Neutrophil (primary cell): Measurements from ENCODE around the gene POMP.

ENCODE experiments used
- H3K27ac ChIP-seq: fragments of 200-600 bp; sonication (generic); 2 replicates; pipeline ENCODE4 v1.5.1; 2016; ENCODE audit warnings: mild to moderate bottlenecking, moderate library complexity
- H3K27me3 ChIP-seq: fragments of 200-600 bp; sonication (generic); 2 replicates; pipeline ENCODE4 v1.6.0; 2016; ENCODE audit warnings: mild to moderate bottlenecking
- H3K36me3 ChIP-seq: fragments of 200-600 bp; sonication (generic); 2 replicates; pipeline ENCODE4 v1.5.1; 2017
- H3K4me1 ChIP-seq, 2 experiments: fragments of 200-600 bp in 1 of 2; sonication (generic) in 1 of 2; 1 replicate in 1 of 2; 2 replicates in 1 of 2; pipeline versions ENCODE4 v1.5.1 to v1.6.1; 2013 to 2016; ENCODE audit warnings: low read depth in 1 of 2, low read length in 1 of 2, mild to moderate bottlenecking in 1 of 2, moderate library complexity in 1 of 2; ENCODE audit not compliant: control insufficient read depth in 1 of 2, insufficient read depth in 1 of 2
- H3K4me3 ChIP-seq, 2 experiments: fragments of 200-600 bp in 1 of 2; sonication (generic) in 1 of 2; 1 replicate in 1 of 2; 2 replicates in 1 of 2; pipeline ENCODE4 v1.5.1; 2013 to 2016; ENCODE audit warnings: low read depth in 1 of 2, low read length in 1 of 2, mild to moderate bottlenecking in 1 of 2, moderate library complexity in 1 of 2
- H3K9me3 ChIP-seq: fragments of 200-600 bp; sonication (generic); 2 replicates; pipeline ENCODE4 v1.5.1; 2016
- TF ChIP-seq, protein P1 (sequence below): fragments of 200-600 bp; sonication (generic); IDR thresholded peaks from 2 replicates; pipeline ENCODE4 v1.5.1; 2016; ENCODE audit warnings: antibody characterized with exemption

The POMP gene

DNA sequence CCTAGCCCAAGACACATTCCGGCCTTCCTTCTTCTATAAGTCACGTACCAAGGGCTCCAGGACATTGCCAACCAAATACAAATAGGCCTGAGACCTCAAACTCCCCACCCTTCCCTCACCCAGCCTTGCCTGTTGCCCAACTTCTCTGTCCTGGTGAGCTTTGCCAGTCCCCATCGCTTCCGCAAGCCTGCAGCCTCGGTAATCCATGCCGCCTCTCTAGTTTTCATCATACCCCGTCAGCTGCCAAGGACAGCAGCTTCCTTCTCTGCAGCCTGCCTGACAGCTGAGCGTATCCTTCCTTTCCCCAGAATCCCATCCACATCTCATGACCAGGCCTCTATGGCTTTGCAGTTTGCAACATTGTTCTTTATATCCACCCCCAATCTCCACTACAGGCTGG is 36.6 kb upstream of the POMP start:
- no peaks in the 10 kb centered on the region for H3K27me3 ChIP-seq
- H3K4me3 ChIP-seq: no peak overlapping the region
- H3K4me1 ChIP-seq: peaks cover 43 to 44% of the 10 kb centered on the region in 2 experiments
- H3K27ac ChIP-seq: peak overlapping the region; percentile 29
- no peaks in the 10 kb centered on the region for H3K36me3 ChIP-seq
- TF ChIP-seq, protein P1, sequence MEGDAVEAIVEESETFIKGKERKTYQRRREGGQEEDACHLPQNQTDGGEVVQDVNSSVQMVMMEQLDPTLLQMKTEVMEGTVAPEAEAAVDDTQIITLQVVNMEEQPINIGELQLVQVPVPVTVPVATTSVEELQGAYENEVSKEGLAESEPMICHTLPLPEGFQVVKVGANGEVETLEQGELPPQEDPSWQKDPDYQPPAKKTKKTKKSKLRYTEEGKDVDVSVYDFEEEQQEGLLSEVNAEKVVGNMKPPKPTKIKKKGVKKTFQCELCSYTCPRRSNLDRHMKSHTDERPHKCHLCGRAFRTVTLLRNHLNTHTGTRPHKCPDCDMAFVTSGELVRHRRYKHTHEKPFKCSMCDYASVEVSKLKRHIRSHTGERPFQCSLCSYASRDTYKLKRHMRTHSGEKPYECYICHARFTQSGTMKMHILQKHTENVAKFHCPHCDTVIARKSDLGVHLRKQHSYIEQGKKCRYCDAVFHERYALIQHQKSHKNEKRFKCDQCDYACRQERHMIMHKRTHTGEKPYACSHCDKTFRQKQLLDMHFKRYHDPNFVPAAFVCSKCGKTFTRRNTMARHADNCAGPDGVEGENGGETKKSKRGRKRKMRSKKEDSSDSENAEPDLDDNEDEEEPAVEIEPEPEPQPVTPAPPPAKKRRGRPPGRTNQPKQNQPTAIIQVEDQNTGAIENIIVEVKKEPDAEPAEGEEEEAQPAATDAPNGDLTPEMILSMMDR: no peak
- H3K9me3 ChIP-seq: no peaks in the 10 kb centered on the region

DNA sequence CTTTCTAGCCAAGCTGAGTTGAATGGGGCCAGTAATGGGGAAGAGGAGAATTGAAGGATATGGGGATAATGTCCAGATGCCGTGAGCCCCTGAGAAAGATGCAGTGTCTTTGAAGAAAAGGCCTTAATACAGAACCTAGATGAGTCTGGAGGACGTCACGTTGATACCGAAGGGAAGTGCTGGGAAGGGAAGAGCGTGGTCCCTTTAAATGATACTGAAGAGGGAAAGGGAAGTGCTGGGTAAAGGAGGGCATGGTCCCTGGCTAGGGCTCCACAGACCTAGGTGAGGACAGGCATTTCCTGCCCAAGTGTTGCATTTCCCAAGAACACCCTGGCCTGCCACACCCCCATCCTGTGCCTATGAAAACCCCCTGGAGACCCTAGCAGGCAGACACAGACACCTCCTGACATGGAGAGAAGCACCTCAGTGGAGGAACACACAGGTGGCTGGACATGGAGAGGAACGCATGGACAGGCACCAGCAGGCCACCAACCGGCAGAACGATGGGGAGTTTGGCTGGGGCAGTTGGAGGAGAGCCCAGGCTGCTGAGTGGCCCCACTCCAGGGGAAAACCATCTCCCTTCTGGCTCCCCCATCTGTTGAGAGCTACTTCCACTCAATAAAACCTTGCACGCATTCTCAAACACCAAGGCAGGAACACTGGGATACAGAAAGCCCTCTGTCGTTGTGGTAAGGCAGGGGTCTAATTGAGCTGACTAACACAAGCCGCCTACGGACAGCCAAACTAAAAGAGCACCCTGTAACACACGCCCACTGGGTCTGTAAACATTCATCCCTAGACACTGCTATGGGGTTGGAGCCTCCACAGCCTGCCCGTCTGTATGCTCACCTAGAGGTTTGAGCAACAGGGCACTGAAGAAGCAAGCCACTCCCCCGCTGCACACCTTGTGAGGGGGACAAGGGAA is 34.9 kb upstream of the POMP start:
- H3K36me3 ChIP-seq: no peaks in the 10 kb centered on the region
- H3K27me3 ChIP-seq: no peaks in the 10 kb centered on the region
- H3K27ac ChIP-seq: no peak overlapping the region
- TF ChIP-seq, protein P1: no peak
- H3K9me3 ChIP-seq: no peaks in the 10 kb centered on the region
- no peak overlapping the region for H3K4me3 ChIP-seq
- H3K4me1 ChIP-seq: peaks cover 43% of the 10 kb centered on the region in 2 experiments

DNA sequence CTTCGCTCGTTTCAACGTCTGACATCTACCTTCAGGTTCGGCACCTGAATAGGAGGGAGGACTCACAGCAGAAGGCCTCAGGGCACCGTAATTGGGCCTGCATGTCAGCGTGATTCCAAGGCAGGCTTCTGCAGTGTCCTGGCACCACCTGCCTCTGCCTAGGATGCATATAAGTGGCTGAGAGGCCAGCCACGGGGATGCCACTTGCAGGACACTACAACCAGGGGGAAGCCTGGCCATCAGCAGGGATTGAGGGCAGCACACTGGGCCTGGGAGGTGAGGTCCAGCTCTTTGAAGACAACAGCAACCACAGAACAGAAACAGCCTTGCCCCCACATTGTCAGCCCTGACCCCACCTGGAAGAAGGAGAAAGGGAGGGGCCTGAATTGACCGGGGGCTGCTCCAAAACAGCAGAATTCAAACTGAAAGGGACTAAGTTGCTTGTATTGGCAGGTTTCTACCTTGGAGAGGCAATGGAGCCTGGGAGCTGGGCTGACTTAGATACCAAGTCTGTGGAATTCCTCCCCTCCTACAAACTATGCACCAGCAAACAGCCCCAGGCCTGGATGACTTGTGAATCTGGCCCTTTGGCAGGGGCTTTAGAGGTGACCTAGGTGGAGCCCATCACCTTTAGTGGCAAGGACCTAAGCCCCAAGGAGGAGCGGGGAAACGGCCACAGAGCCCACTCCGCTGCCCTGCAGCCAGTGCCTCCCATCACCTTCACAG is 34.1 kb upstream of the POMP start:
- Histone ChIP-seq H3K4me1 (peaks cover 43% of the 10 kb centered on the region in 2 experiments), H3K4me3 (no peak overlapping the region), H3K27me3 (no peaks in the 10 kb centered on the region), H3K9me3 (no peaks in the 10 kb centered on the region), H3K36me3 (no peaks in the 10 kb centered on the region), H3K27ac (no peak overlapping the region)
- TF ChIP-seq, protein P1: no peak

DNA sequence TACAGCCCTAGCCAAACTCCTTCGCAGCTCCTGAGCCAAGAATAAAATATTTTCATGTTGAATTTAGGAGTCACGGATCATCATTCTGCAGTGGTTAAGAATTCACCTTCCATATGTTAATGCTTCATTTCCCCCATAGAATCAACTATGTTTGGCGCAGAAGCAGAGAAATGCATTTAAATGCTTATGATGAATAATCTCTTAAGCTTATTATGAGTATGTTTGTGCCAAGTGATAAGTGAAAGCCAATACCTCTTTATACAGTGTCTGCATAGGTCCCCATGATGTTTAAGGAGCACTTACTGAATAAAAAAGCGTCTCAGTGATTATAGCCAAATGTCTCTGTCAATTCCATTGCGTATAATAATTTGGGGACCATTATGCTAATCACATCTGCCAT is 32.7 kb upstream of the POMP start:
- no peak overlapping the region for H3K4me3 ChIP-seq
- no peaks in the 10 kb centered on the region for H3K27me3 ChIP-seq
- no peak overlapping the region for H3K27ac ChIP-seq
- H3K9me3 ChIP-seq: no peaks in the 10 kb centered on the region
- TF ChIP-seq, protein P1: no peak
- H3K36me3 ChIP-seq: no peaks in the 10 kb centered on the region
- H3K4me1 ChIP-seq: peaks cover 35 to 37% of the 10 kb centered on the region in 2 experiments

DNA sequence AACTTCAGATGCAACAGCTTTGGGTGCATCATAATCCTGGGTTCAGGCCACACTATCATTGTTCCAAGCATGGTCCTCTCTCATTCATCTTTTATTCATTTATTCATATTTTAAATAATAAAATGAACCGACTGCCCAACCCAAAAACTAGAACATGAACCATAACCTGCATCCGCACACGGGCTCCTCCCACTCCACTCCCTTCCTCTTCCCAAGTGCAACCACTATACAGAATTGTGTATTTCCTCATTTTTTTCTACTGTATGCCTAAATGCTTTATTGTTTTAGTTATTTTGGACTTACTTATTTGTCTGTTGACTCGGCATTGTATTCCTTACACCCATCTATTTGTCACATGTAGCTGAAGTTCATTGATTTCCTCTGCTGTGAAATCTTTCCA is 30.7 kb upstream of the POMP start:
- TF ChIP-seq, protein P1: no peak
- H3K9me3 ChIP-seq: no peaks in the 10 kb centered on the region
- H3K36me3 ChIP-seq: no peaks in the 10 kb centered on the region
- no peak overlapping the region for H3K4me3 ChIP-seq
- H3K4me1 ChIP-seq: peaks cover 20% of the 10 kb centered on the region in 2 experiments
- no peak overlapping the region for H3K27ac ChIP-seq
- H3K27me3 ChIP-seq: no peaks in the 10 kb centered on the region
